ENCODE measurements around the gene VAX1.

DNA sequence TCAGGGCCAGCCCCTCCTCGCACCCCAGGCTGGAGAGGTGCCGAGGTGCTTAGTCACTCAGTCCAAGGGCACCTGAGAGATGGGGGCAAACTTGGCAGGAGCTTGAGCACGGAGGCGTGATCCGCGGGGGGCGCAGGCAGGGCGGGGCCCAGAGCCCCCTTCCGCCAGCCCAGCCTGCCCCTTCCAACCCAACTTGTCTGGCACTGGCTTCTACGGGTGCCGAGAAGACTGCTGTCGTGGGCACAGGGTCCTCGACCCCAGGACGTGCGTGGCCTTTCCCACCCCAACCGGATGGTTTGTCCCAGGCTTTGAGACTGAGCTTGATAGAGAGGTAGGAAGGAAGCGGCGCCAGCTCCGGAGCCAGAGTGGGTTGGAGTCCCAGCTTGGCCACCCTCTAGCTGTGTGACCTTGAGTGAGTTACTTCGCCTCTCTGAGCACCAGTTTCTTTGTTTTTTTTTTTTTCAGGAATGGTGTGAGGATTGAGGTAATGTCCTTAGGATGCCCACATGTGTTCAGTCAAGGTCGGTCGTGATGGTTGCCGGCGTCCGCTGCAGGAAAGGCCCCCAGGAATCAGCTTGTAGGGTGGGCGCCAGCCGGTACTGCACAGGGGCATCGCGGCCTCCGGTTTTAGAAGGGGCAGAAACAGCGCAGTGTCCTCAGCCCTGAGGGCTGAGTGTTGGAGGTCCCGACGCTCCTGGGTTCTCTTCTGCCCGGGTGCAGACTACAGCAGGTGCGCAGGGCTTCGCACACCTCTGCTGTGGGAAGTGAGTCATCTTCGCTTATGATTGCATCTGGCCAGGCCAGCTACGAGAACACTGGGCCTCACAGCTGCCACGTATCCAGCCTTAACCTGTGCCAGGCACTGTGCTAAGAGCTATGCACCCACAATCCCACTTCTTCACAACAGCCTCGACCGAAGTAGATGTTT is 28.6 kb upstream of the VAX1 start:
- no peak for TF ChIP-seq EZH2phosphoT487 (conservative IDR thresholded peaks at IDR 0.05; ENCODE audit: low read length)
- TF ChIP-seq, protein P1, sequence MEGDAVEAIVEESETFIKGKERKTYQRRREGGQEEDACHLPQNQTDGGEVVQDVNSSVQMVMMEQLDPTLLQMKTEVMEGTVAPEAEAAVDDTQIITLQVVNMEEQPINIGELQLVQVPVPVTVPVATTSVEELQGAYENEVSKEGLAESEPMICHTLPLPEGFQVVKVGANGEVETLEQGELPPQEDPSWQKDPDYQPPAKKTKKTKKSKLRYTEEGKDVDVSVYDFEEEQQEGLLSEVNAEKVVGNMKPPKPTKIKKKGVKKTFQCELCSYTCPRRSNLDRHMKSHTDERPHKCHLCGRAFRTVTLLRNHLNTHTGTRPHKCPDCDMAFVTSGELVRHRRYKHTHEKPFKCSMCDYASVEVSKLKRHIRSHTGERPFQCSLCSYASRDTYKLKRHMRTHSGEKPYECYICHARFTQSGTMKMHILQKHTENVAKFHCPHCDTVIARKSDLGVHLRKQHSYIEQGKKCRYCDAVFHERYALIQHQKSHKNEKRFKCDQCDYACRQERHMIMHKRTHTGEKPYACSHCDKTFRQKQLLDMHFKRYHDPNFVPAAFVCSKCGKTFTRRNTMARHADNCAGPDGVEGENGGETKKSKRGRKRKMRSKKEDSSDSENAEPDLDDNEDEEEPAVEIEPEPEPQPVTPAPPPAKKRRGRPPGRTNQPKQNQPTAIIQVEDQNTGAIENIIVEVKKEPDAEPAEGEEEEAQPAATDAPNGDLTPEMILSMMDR (IDR thresholded peaks at IDR 0.05; ENCODE audit: insufficient read depth, low read length, poor library complexity, severe bottlenecking), result no peak
